Adrenal gland (tissue), 12 donors: ENCODE results near the gene PRSS21. TPM values are rescaled to one million over a fixed set of nuclear protein-coding genes. Genes with fewer than 3 reads are reported as not detected.
A peak's percentile ranks its signal among the peaks of the same experiment; 100 is the strongest.

Experiments
- DNase-seq, 7 donors: peaks; one replicate each; pipeline ENCODE4 v3.0.0-alpha.2; 2019 to 2020
- H3K27ac ChIP-seq, 5 donors: fragments of 200-600 bp; sonication (generic) in 4 of 5; 1 replicate in 3 of 5; 2 replicates in 2 of 5; pipeline versions ENCODE4 v1.5.1 to v1.8.0; 2016 to 2020; ENCODE audit warnings: mild to moderate bottlenecking in 1 of 5
- H3K27me3 ChIP-seq: fragments of 200-600 bp; 2 replicates; pipeline ENCODE4 v1.8.0; 2021
- H3K36me3 ChIP-seq, 2 donors: fragments of 200-600 bp; replicated peaks in 1 of 2; 1 replicate in 1 of 2; 2 replicates in 1 of 2; pipeline versions ENCODE4 v1.5.1 to v1.8.0; 2018 to 2022
- H3K4me1 ChIP-seq, 2 donors: fragments of 200-600 bp; replicated peaks in 1 of 2; 1 replicate in 1 of 2; 2 replicates in 1 of 2; pipeline versions ENCODE4 v1.5.1 to v1.8.0; 2018 to 2021
- H3K4me3 ChIP-seq, 4 donors: fragments of 200-600 bp; sonication (generic) in 3 of 4; one replicate each; pipeline ENCODE4 v1.5.1; 2016 to 2018
- H3K9me3 ChIP-seq, 3 donors: fragments of 200-600 bp; sonication (generic) in 1 of 3; replicated peaks in 1 of 3; 1 replicate in 2 of 3; 2 replicates in 1 of 3; pipeline versions ENCODE4 v1.5.1 to v1.8.0; 2016 to 2021
- POLR2A ChIP-seq, 2 donors: fragments of 450-650 bp; IDR thresholded peaks; one replicate each; pipeline ENCODE4 v1.6.1; 2017; ENCODE audit warnings: antibody characterized with exemption in 2 of 2, mild to moderate bottlenecking in 2 of 2, moderate library complexity in 1 of 2
- WGBS, 4 donors: extraction: QIAGEN DNeasy Blood & Tissue Kit in 2 of 4; methylation state at CpG; one replicate each; pipeline versions ENCODE4 v1.1.5 to v1.1.7; 2013 to 2017; 5-methylcytosine and 5-hydroxymethylcytosine counted together
- intact Hi-C, 2 donors: fragments of 100-400 bp; cut with DNase I; formaldehyde crosslinking; loops; one replicate each; pipeline versions ENCODE4 v1.14.1 to v1.15.0; 2022 to 2023
- polyA plus RNA-seq, 3 donors: library from polyadenylated mRNA; stranded (reverse); fragments of 200-250 nt in 2 of 3; fragments of 350-450 nt in 1 of 3; fragmentation: Illumina TruSeq in 1 of 3; extraction: RNeasy Lipid Tissue Mini Kit (QIAGEN cat#74804) in 1 of 3; gene quantifications; one replicate each; pipeline ENCODE4 v1.2.3, GENCODE V29; 2013 to 2014
- total RNA-seq, 9 donors: library from RNA; depleted of rRNA in 4 of 9; stranded (reverse); fragments of >200 nt in 4 of 9; fragments of 120-200 nt in 1 of 9; fragmentation: NEBNext Ultra II Directional in 1 of 9; extraction: Animal tissue kit (Norgen Biotek cat#: 25700) in 1 of 9; gene quantifications; one replicate each; pipeline versions ENCODE4 v1.1.0 to v1.2.4, GENCODE V29; 2013 to 2023
- TF ChIP-seq, protein P1 (sequence below), 6 experiments: fragments of 450-650 bp in 4 of 6; fragments of 200-600 bp in 2 of 6; sonication (generic) in 1 of 6; IDR thresholded peaks; 1 replicate in 5 of 6; 2 replicates in 1 of 6; pipeline versions ENCODE4 v1.5.1 to v1.8.0; 2016 to 2021; ENCODE audit warnings: antibody characterized with exemption in 6 of 6, mild to moderate bottlenecking in 2 of 6, moderate library complexity in 1 of 6
- donor health status: healthy with polysubstance abuse.
- donor health status: Bipolar disorder and iron deficiency.
- donor health status: DM: yes; HTN: yes; CAD: no.
- donor health status: DM: no; HTN: no; CAD: no.
- donor health status: DM: no; HTN: no; CAD: no.
- donor health status: DM: yes; HTN: yes; CAD: no.

PRSS21 gene
- total and polyA plus RNA-seq, 12 donors: 0.20 to 2.6 (median 0.85) TPM; not detected in 6

DNA sequence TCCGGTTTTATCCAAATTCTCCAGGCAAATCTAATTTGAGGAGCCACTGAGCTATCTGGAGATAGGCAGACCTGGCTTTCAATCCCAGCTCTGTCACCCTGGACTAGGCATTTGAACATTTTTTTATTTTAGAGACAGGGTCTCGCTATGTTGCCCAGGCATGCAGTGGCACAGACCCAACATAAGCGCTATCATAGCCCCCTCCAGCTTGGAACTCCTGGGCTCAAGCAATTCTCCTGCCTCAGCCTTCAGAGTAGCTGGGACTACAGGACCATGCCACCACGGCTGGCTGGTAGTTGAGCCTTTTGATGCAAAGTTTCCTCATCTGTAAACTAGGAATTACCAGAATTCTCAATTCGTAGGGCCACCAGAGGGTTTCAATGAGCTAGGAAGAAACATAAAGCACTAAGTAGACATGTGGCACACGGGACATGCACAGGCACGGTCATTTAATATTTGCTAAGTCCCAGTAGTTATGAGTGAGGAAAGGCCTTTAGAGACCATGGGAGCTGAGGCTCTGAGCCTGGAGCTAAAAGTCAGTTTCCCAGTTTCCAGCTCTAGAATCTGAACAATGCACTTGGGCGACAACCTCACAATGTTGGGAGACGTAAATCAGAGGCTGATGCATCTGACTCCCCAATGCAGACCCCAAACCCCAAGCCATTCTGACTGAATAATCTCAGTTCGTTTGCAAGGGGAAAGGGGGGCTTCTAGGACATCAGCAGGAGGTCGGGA, 41.1 kb upstream of the PRSS21 start:
- H3K9me3 ChIP-seq: no peaks in the 10 kb centered on the region
- peak overlapping the region in 2 of 4 donors; percentile 76 to 91 for H3K4me3 ChIP-seq
- peaks cover 0 to 38% of the 10 kb centered on the region in 2 donors for H3K36me3 ChIP-seq
- intact Hi-C loops: no loop called here
- H3K27ac ChIP-seq: peak overlapping the region in 2 of 5 donors; percentile 74 to 99
- DNase-seq: no peak
- TF ChIP-seq POLR2A (IDR thresholded peaks at IDR 0.05): no peak
- TF ChIP-seq, protein P1, sequence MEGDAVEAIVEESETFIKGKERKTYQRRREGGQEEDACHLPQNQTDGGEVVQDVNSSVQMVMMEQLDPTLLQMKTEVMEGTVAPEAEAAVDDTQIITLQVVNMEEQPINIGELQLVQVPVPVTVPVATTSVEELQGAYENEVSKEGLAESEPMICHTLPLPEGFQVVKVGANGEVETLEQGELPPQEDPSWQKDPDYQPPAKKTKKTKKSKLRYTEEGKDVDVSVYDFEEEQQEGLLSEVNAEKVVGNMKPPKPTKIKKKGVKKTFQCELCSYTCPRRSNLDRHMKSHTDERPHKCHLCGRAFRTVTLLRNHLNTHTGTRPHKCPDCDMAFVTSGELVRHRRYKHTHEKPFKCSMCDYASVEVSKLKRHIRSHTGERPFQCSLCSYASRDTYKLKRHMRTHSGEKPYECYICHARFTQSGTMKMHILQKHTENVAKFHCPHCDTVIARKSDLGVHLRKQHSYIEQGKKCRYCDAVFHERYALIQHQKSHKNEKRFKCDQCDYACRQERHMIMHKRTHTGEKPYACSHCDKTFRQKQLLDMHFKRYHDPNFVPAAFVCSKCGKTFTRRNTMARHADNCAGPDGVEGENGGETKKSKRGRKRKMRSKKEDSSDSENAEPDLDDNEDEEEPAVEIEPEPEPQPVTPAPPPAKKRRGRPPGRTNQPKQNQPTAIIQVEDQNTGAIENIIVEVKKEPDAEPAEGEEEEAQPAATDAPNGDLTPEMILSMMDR (IDR thresholded peaks at IDR 0.05): no peak
- WGBS, 4 donors: 44 to 48% (median 45%) methylated on average over 10 to 11 of the region's 11 CpGs
- H3K27me3 ChIP-seq: no peaks in the 10 kb centered on the region
- H3K4me1 ChIP-seq: peaks cover 12 to 27% of the 10 kb centered on the region in 2 donors

DNA sequence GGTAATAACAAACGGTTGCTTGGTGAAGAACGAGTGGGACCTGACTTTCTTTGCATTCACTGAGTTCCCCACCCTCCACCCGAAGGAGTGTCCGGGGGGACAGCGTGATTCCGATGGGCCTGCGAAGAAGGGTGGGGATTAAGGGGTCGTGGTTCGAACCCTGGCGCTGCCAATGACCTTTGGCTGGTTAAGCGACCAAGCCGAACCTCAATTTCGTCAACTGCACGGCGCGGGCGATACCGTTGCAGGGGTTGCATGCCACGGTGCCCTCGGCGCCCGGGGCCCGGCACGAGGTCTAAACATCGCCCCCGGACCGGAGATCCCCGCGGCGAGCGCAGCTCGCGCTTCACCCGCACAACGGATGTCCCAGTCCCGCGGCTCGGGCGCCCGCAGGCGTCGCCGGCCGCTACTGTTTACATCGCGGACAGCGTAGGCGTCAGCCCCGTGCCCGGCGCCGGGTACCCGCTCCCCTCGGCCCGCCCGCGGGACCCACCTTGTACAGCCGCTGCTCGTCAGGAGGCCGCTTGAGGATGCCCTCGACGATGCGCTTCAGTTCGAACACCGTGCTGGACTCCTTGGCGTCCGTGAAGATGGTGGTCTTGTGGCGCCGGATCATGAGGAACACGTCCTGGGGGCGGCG, 40.4 kb upstream of the PRSS21 start:
- Histone ChIP-seq H3K27me3 (no peaks in the 10 kb centered on the region), H3K4me1 (peaks cover 12 to 27% of the 10 kb centered on the region in 2 donors), H3K27ac (peak overlapping the region in 4 of 5 donors; percentile 48 to 100 (median 86)), H3K36me3 (peaks cover 0 to 31% of the 10 kb centered on the region in 2 donors), H3K4me3 (peak overlapping the region; percentile 10 to 91 (median 60)), H3K9me3 (no peaks in the 10 kb centered on the region)
- intact Hi-C loops: no loop called here
- WGBS, 4 donors: 0 to 1% (median 0%) methylated on average over 7 to 72 of the region's 72 CpGs
- peak in 1 of 7 donors; percentile 43 for DNase-seq
- TF ChIP-seq POLR2A (IDR thresholded peaks at IDR 0.05): no peak
- TF ChIP-seq, protein P1 (IDR thresholded peaks at IDR 0.05): no peak

DNA sequence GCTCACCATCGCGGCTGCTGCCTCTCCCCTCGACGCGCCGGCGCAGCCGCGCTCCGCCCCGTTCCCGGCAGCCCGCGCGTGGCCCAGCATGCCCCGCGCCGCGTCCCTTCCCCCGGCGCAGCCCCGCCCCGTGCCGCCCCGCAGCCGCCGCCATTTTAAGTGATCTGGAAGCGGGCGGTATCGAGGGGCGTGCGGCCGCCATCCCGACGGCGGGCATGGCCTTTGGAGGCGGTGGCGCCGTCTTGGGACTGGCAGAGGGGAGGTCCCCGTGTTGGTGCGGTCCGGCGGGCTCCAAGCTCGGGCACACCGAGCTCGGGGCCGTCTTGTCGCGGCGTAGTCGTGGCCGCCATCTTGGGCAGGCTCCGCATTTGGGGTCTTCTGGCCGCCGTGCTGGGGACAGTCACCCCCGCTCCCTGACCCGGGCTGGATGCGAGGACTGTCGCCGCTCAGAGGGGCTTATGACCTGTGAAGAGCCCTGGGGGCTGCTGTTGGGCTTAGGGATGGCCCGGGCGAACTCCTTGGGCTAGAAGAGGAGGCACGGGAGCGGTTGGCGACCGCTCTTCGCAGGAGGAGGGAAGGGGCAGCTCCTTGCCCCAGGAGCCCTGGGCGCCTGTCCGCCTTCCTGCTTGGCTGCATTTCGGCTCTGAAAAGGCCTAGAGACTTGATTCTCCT, 39.7 kb upstream of the PRSS21 start, which contains the start of gene ELOB:
Gene ELOB (minus strand): TSS at position 50 of the 672 bp plus-strand sequence. CDS start 41 bp downstream, at position 9.
- intact Hi-C loops: no loop called here
- WGBS, 4 donors: 0% methylated on average over 6 to 70 of the region's 70 CpGs
- Histone ChIP-seq H3K4me1 (peaks cover 12 to 27% of the 10 kb centered on the region in 2 donors), H3K27ac (peak within 1 kb of the TSS; percentile 97 to 100 (median 99)), H3K27me3 (no peaks in the 10 kb centered on the region), H3K4me3 (peak within 1 kb of the TSS; percentile 43 to 94 (median 92)), H3K36me3 (peaks cover 0 to 24% of the 10 kb centered on the region in 2 donors), H3K9me3 (no peaks in the 10 kb centered on the region)
- peak; percentile 55 to 59 for TF ChIP-seq POLR2A (IDR thresholded peaks at IDR 0.05)
- TF ChIP-seq, protein P1 (IDR thresholded peaks at IDR 0.05): no peak
- peak; percentile 82 to 92 (median 88) for DNase-seq
